ENCODE data around the gene IL7R. TPM values are rescaled to one million over a fixed set of nuclear protein-coding genes. Genes with fewer than 3 reads are reported as not detected.

The IL7R gene
- total RNA-seq, 1 donor from 2014 or later: 5.6 TPM

GRCh38 chr5:35833224-35833623, 23.5 kb upstream of the IL7R start:
- H3K36me3 ChIP-seq (ENCODE audit: insufficient read depth, low read length): no peaks in the 10 kb centered on the region
- peaks cover 2% of the 10 kb centered on the region for H3K9me3 Mint-ChIP-seq (ENCODE audit: unreplicated experiment)
- no peak overlapping the region for H3K9ac ChIP-seq (ENCODE audit: low read length)
- TF ChIP-seq EZH2 (IDR thresholded peaks at IDR 0.05; ENCODE audit: insufficient read depth, low read length) (no peak), CTCF (IDR thresholded peaks at IDR 0.05; ENCODE audit: insufficient read depth, low read depth, low read length) (no peak)
- H3K27me3 Mint-ChIP-seq (ENCODE audit: low read depth, unreplicated experiment): peaks cover 4% of the 10 kb centered on the region
- no peak overlapping the region for H3K4me2 ChIP-seq (ENCODE audit: low read length)
- H3K27me3 ChIP-seq (ENCODE audit: insufficient read depth, low read length): no peaks in the 10 kb centered on the region
- H3K4me1 Mint-ChIP-seq (ENCODE audit: low read depth, unreplicated experiment): peaks cover 11% of the 10 kb centered on the region
- no peaks in the 10 kb centered on the region for H3K79me2 ChIP-seq (ENCODE audit: insufficient read depth, low read length)
- no peaks in the 10 kb centered on the region for H3K36me3 Mint-ChIP-seq (ENCODE audit: low read depth, unreplicated experiment)
- H3K9me3 ChIP-seq (ENCODE audit: insufficient read depth, low read depth, low read length): no peaks in the 10 kb centered on the region
- H3K27ac Mint-ChIP-seq (ENCODE audit: unreplicated experiment): no peak overlapping the region
- H3K27ac ChIP-seq (ENCODE audit: low read depth, low read length): no peak overlapping the region
- no peak overlapping the region for H3K4me3 ChIP-seq (ENCODE audit: insufficient read depth, low read depth, low read length)
- H3K4me3 Mint-ChIP-seq (ENCODE audit: unreplicated experiment): no peak overlapping the region
- DNase-seq (ENCODE audit: low read depth) (no peak), FAIRE-seq (no peak)
- no peaks in the 10 kb centered on the region for H3K4me1 ChIP-seq (ENCODE audit: insufficient read depth, low read length)
- no peaks in the 10 kb centered on the region for H4K20me1 ChIP-seq (ENCODE audit: insufficient read depth, low read length)
- H2AFZ ChIP-seq (ENCODE audit: low read depth, low read length): no peak overlapping the region

- Mint-ChIP-seq H3K4me3 (ENCODE audit: unreplicated experiment) (no peak overlapping the region), H3K27ac (ENCODE audit: unreplicated experiment) (no peak overlapping the region), H3K27me3 (ENCODE audit: low read depth, unreplicated experiment) (no peaks in the 10 kb centered on the region), H3K4me1 (ENCODE audit: low read depth, unreplicated experiment) (peaks cover 10% of the 10 kb centered on the region), H3K36me3 (ENCODE audit: low read depth, unreplicated experiment) (no peaks in the 10 kb centered on the region), H3K9me3 (ENCODE audit: unreplicated experiment) (peaks cover 2% of the 10 kb centered on the region)
- TF ChIP-seq EZH2 (IDR thresholded peaks at IDR 0.05; ENCODE audit: insufficient read depth, low read length) (no peak), CTCF (IDR thresholded peaks at IDR 0.05; ENCODE audit: insufficient read depth, low read depth, low read length) (no peak)
- FAIRE-seq (no peak), DNase-seq (ENCODE audit: low read depth) (no peak)
- Histone ChIP-seq H3K9me3 (ENCODE audit: insufficient read depth, low read depth, low read length) (no peaks in the 10 kb centered on the region), H3K27ac (ENCODE audit: low read depth, low read length) (no peak overlapping the region), H3K36me3 (ENCODE audit: insufficient read depth, low read length) (no peaks in the 10 kb centered on the region), H3K4me3 (ENCODE audit: insufficient read depth, low read depth, low read length) (no peak overlapping the region), H3K9ac (ENCODE audit: low read length) (no peak overlapping the region), H3K79me2 (ENCODE audit: insufficient read depth, low read length) (no peaks in the 10 kb centered on the region), H3K4me1 (ENCODE audit: insufficient read depth, low read length) (no peaks in the 10 kb centered on the region), H3K27me3 (ENCODE audit: insufficient read depth, low read length) (no peaks in the 10 kb centered on the region), H4K20me1 (ENCODE audit: insufficient read depth, low read length) (no peaks in the 10 kb centered on the region), H2AFZ (ENCODE audit: low read depth, low read length) (no peak overlapping the region), H3K4me2 (ENCODE audit: low read length) (no peak overlapping the region)
Measured at GRCh38 chr5:35835796-35836742, 20.6 kb upstream of the IL7R start.
